ENCODE results near the gene KIT. TPM values are rescaled to one million over a fixed set of nuclear protein-coding genes. Genes with fewer than 3 reads are reported as not detected.

KIT gene
- total RNA-seq, 2 donors from 2014 or later = 2.3 to 3.4 TPM

GRCh38 chr4:54784161-54784671 lies 126.5 kb downstream of the KIT start:
- peak; percentile 95 to 97 for ATAC-seq
- peak; percentile 86 for DNase-seq
- intact Hi-C loops (cut with DNase I) = no loop called here
